ENCODE measurements around the gene TAX1BP1. TPM values are rescaled to one million over a fixed set of nuclear protein-coding genes. Genes with fewer than 3 reads are reported as not detected.

Gene TAX1BP1
- total RNA-seq, 1 experiment from 2014 or later, result 58.5 TPM

GRCh38 chr7:27774717-27775328, 34.9 kb downstream of the TAX1BP1 start:
- Histone ChIP-seq H3K27ac (ENCODE audit: low read length) (no peak overlapping the region), H4K20me1 (ENCODE audit: low read length) (0 out of 2 replicates have a peak, but pooled peaks cover 3% of the 10 kb centered on the region), H3K4me3 (ENCODE audit: low read length) (no peak overlapping the region), H2AFZ (ENCODE audit: low read length) (no peak overlapping the region), H3K4me1 (ENCODE audit: insufficient read depth, low read length) (peaks cover 38% of the 10 kb centered on the region), H3K79me2 (ENCODE audit: low read length) (peaks cover 82% of the 10 kb centered on the region), H3K36me3 (ENCODE audit: low read depth, low read length) (peaks cover 8% of the 10 kb centered on the region; the same call in 1 of the 2 replicates), H3K9me3 (ENCODE audit: low read length) (no peaks in the 10 kb centered on the region), H3K27me3 (ENCODE audit: low read length) (no peaks in the 10 kb centered on the region), H3K9me2 (replicated peaks; ENCODE audit: low read length) (no peaks in the 10 kb centered on the region), H3K4me2 (ENCODE audit: low read length) (no peak overlapping the region), H3F3A (ENCODE audit: low read length, unreplicated experiment) (no peaks in the 10 kb centered on the region), H3K9ac (ENCODE audit: low read length) (no peak overlapping the region)
- DNase-seq, result peak; percentile 70
- TF ChIP-seq, protein P1, sequence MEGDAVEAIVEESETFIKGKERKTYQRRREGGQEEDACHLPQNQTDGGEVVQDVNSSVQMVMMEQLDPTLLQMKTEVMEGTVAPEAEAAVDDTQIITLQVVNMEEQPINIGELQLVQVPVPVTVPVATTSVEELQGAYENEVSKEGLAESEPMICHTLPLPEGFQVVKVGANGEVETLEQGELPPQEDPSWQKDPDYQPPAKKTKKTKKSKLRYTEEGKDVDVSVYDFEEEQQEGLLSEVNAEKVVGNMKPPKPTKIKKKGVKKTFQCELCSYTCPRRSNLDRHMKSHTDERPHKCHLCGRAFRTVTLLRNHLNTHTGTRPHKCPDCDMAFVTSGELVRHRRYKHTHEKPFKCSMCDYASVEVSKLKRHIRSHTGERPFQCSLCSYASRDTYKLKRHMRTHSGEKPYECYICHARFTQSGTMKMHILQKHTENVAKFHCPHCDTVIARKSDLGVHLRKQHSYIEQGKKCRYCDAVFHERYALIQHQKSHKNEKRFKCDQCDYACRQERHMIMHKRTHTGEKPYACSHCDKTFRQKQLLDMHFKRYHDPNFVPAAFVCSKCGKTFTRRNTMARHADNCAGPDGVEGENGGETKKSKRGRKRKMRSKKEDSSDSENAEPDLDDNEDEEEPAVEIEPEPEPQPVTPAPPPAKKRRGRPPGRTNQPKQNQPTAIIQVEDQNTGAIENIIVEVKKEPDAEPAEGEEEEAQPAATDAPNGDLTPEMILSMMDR (conservative IDR thresholded peaks at IDR 0.05; ENCODE audit: low read depth, low read length), result peak; percentile 91
- TF ChIP-seq EZH2phosphoT487 (IDR thresholded peaks at IDR 0.05; ENCODE audit: borderline replicate concordance, low read length), result no peak
- TF ChIP-seq EZH2 (IDR thresholded peaks at IDR 0.05; ENCODE audit: low read length, unreplicated experiment), result no peak
- POLR2A ChIA-PET (ENCODE audit: unreplicated experiment), result interaction anchor here (0.5 to 0.9 kb wide), 3 partner anchors 12 to 603 kb away, joined by 3 to 10 read pairs (median 3); no protein-coding TSS in a partner anchor
- CTCF ChIA-PET, result interaction anchor here (0.6 to 2.6 kb wide), 10 partner anchors 12 to 851 kb away, joined by 3 to 44 read pairs (median 4); partner anchors contain the start of gene HIBADH
- BruUV-seq (replicated peaks), result no TSS peak
- intact Hi-C loops (cut with micrococcal nuclease), result loop anchor here (1.0 kb wide), 2 partner anchors 30 to 86 kb away; no protein-coding TSS in a partner anchor
- peak; percentile 58; the same call in 1 of the 2 replicates for ATAC-seq

GRCh38 chr7:27775782-27776181, 35.8 kb downstream of the TAX1BP1 start:
- Histone ChIP-seq H3K4me1 (ENCODE audit: insufficient read depth, low read length) (peaks cover 29% of the 10 kb centered on the region), H3K9me3 (ENCODE audit: low read length) (no peaks in the 10 kb centered on the region), H2AFZ (ENCODE audit: low read length) (no peak overlapping the region), H3K4me3 (ENCODE audit: low read length) (no peak overlapping the region), H4K20me1 (ENCODE audit: low read length) (0 out of 2 replicates have a peak, but pooled peaks cover 3% of the 10 kb centered on the region), H3F3A (ENCODE audit: low read length, unreplicated experiment) (no peaks in the 10 kb centered on the region), H3K27me3 (ENCODE audit: low read length) (no peaks in the 10 kb centered on the region), H3K9ac (ENCODE audit: low read length) (no peak overlapping the region), H3K27ac (ENCODE audit: low read length) (no peak overlapping the region), H3K79me2 (ENCODE audit: low read length) (peaks cover 88% of the 10 kb centered on the region), H3K4me2 (ENCODE audit: low read length) (no peak overlapping the region), H3K9me2 (replicated peaks; ENCODE audit: low read length) (no peaks in the 10 kb centered on the region), H3K36me3 (ENCODE audit: low read depth, low read length) (peaks cover 8% of the 10 kb centered on the region; the same call in 1 of the 2 replicates)
- ChIA-PET CTCF (interaction anchor here (2.6 kb wide), 1 partner anchor 31 kb away, joined by 44 read pairs; no protein-coding TSS in a partner anchor), POLR2A (ENCODE audit: unreplicated experiment) (no interaction called here)
- intact Hi-C loops (cut with micrococcal nuclease), result no loop called here
- ATAC-seq (no peak), DNase-seq (no peak)
- no peak for TF ChIP-seq EZH2phosphoT487 (IDR thresholded peaks at IDR 0.05; ENCODE audit: borderline replicate concordance, low read length)
- TF ChIP-seq, protein P1 (conservative IDR thresholded peaks at IDR 0.05; ENCODE audit: low read depth, low read length), result no peak
- no peak for TF ChIP-seq EZH2 (IDR thresholded peaks at IDR 0.05; ENCODE audit: low read length, unreplicated experiment)
- BruUV-seq (replicated peaks), result no TSS peak

DNA sequence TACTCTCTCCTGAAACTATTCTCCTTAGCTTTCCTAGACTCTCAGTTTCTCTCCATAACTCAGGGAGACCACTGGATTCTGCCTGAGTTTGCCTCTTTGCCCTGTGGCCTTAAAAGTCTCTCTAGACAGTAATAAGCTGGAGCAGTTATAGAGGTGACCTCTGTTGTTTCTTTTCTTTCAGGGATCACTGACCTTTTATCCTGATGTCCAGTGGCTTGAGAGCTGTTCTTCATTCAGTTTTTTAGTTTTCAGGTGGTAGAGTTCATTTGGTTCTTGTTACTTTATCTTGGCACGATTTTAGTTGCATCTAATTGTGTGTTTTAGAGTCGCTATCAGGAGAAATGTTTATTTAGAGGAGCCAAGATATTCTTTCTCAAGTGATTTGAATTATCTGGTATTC, 37.7 kb downstream of the TAX1BP1 start:
- H3K27ac ChIP-seq (ENCODE audit: low read length), result no peak overlapping the region
- peaks cover 20% of the 10 kb centered on the region for H3K4me1 ChIP-seq (ENCODE audit: insufficient read depth, low read length)
- no peaks in the 10 kb centered on the region for H3F3A ChIP-seq (ENCODE audit: low read length, unreplicated experiment)
- no peaks in the 10 kb centered on the region for H3K27me3 ChIP-seq (ENCODE audit: low read length)
- no peak overlapping the region for H3K9ac ChIP-seq (ENCODE audit: low read length)
- H4K20me1 ChIP-seq (ENCODE audit: low read length), result 0 out of 2 replicates have a peak, but pooled peaks cover 3% of the 10 kb centered on the region
- no peaks in the 10 kb centered on the region for H3K36me3 ChIP-seq (ENCODE audit: low read depth, low read length)
- ATAC-seq (no peak), DNase-seq (no peak)
- no peaks in the 10 kb centered on the region for H3K9me3 ChIP-seq (ENCODE audit: low read length)
- H3K9me2 ChIP-seq (replicated peaks; ENCODE audit: low read length), result no peaks in the 10 kb centered on the region
- intact Hi-C loops (cut with micrococcal nuclease), result no loop called here
- H3K79me2 ChIP-seq (ENCODE audit: low read length), result peaks cover 74% of the 10 kb centered on the region
- no peak overlapping the region for H3K4me3 ChIP-seq (ENCODE audit: low read length)
- ChIA-PET CTCF (no interaction called here), POLR2A (ENCODE audit: unreplicated experiment) (no interaction called here)
- no peak overlapping the region for H2AFZ ChIP-seq (ENCODE audit: low read length)
- H3K4me2 ChIP-seq (ENCODE audit: low read length), result no peak overlapping the region
- BruUV-seq (replicated peaks), result no TSS peak
- TF ChIP-seq, protein P1 (conservative IDR thresholded peaks at IDR 0.05; ENCODE audit: low read depth, low read length), result no peak
- TF ChIP-seq EZH2phosphoT487 (IDR thresholded peaks at IDR 0.05; ENCODE audit: borderline replicate concordance, low read length), result no peak
- no peak for TF ChIP-seq EZH2 (IDR thresholded peaks at IDR 0.05; ENCODE audit: low read length, unreplicated experiment)

All from PC-3 (cell line).